Fibroblast of pulmonary artery (primary cell): ENCODE measurements around the gene RBM28.

Experiments used
- DNase-seq: peaks from one replicate; pipeline ENCODE4 v3.0.0-alpha.2; 2010; ENCODE audit warnings: low read depth
- H3K4me3 ChIP-seq: replicated peaks from 2 replicates; pipeline ENCODE4 v1.5.1; 2011; ENCODE audit warnings: low read depth, mild to moderate bottlenecking, control low read depth, low read length, moderate library complexity
- CTCF ChIP-seq: IDR thresholded peaks from 2 replicates; pipeline ENCODE4 v1.5.1; 2011; ENCODE audit warnings: mild to moderate bottlenecking, control low read depth, low read length, inconsistent platforms; ENCODE audit errors: missing control alignments

The RBM28 gene

GRCh38 chr7:128381161-128381821 lies 37.6 kb upstream of the RBM28 start:
- no peak for DNase-seq
- peak; percentile 48 for TF ChIP-seq CTCF

GRCh38 chr7:128380483-128381106 lies 36.9 kb upstream of the RBM28 start:
- no peak for TF ChIP-seq CTCF
- H3K4me3 ChIP-seq, result no peak overlapping the region
- no peak for DNase-seq

More at GRCh38 chr7:128381161-128381821, 37.6 kb upstream of the RBM28 start:
- H3K4me3 ChIP-seq, result no peak overlapping the region

GRCh38 chr7:128379900-128380479 lies 36.3 kb upstream of the RBM28 start:
- TF ChIP-seq CTCF, result no peak
- H3K4me3 ChIP-seq, result no peak overlapping the region
- DNase-seq, result no peak

GRCh38 chr7:128378637-128379036 lies 34.9 kb upstream of the RBM28 start:
- DNase-seq, result no peak
- TF ChIP-seq CTCF, result no peak
- H3K4me3 ChIP-seq, result no peak overlapping the region

GRCh38 chr7:128376077-128376476 lies 32.4 kb upstream of the RBM28 start:
- DNase-seq, result no peak
- no peak for TF ChIP-seq CTCF
- no peak overlapping the region for H3K4me3 ChIP-seq

- DNase-seq, result no peak
- H3K4me3 ChIP-seq, result no peak overlapping the region
Measured at GRCh38 chr7:128374041-128374440, 30.3 kb upstream of the RBM28 start.

More at GRCh38 chr7:128374041-128374440, 30.3 kb upstream of the RBM28 start:
- no peak for TF ChIP-seq CTCF
